ENCODE measurements around the gene SGCA. TPM values are rescaled to one million over a fixed set of nuclear protein-coding genes. Genes with fewer than 3 reads are reported as not detected.
A peak's percentile ranks its signal among the peaks of the same experiment; 100 is the strongest.

Gene SGCA
- total and polyA plus RNA-seq, 2 of the 13 experiments (the other 11 are each of a cell fraction or from before 2014, with no cell fraction given) = not detected

- TF ChIP-seq TAF1 (CRISPR knock-in tag; IDR thresholded peaks at IDR 0.05) (no peak), ZHX2 (IDR thresholded peaks at IDR 0.05; ENCODE audit: low read depth) (no peak), ZHX2 (CRISPR knock-in tag; IDR thresholded peaks at IDR 0.05; ENCODE audit: borderline replicate concordance) (no peak), U2AF1 (optimal IDR thresholded peaks at IDR 0.05; ENCODE audit: low read depth, low read length) (no peak), HNRNPL (IDR thresholded peaks at IDR 0.05; ENCODE audit: low read depth, low read length) (0 out of 2 replicates have a peak, but pooled peaks have one; percentile 57), ZNF781 (CRISPR knock-in tag; IDR thresholded peaks at IDR 0.05; ENCODE audit: borderline replicate concordance, not compliant biosample characterization) (no peak), MTF1 (CRISPR knock-in tag; IDR thresholded peaks at IDR 0.05) (no peak), FOXO4 (CRISPR knock-in tag; conservative IDR thresholded peaks at IDR 0.05) (no peak), ZNF292 (CRISPR knock-in tag; IDR thresholded peaks at IDR 0.05; ENCODE audit: borderline replicate concordance, low read depth) (no peak), ZHX1 (CRISPR knock-in tag; IDR thresholded peaks at IDR 0.05; ENCODE audit: low read depth) (no peak), CENPBD1 (CRISPR knock-in tag; IDR thresholded peaks at IDR 0.05; ENCODE audit: borderline replicate concordance, low read depth) (no peak), JUND (CRISPR knock-in tag; IDR thresholded peaks at IDR 0.05) (no peak), ZNF607 (CRISPR knock-in tag; IDR thresholded peaks at IDR 0.05; ENCODE audit: borderline replicate concordance) (no peak), ZNF350 (CRISPR knock-in tag; IDR thresholded peaks at IDR 0.05; ENCODE audit: borderline replicate concordance, low read depth) (no peak), JARID2 (CRISPR knock-in tag; IDR thresholded peaks at IDR 0.05; ENCODE audit: insufficient replicate concordance) (no peak), ZNF274 (CRISPR knock-in tag; IDR thresholded peaks at IDR 0.05) (no peak), ZNF136 (CRISPR knock-in tag; IDR thresholded peaks at IDR 0.05; ENCODE audit: low read depth) (no peak), ZNF772 (CRISPR knock-in tag; IDR thresholded peaks at IDR 0.05) (no peak)
Observed at GRCh38 chr17:50175035-50175807, 9.4 kb downstream of the SGCA start (continued).
